ENCODE measurements around the gene AGAP1.

- no peak for TF ChIP-seq REST (IDR thresholded peaks at IDR 0.05; ENCODE audit: insufficient read depth in 1 of 2, low read depth in 2 of 2, low read length in 2 of 2)
- no peak for TF ChIP-seq TAF1 (IDR thresholded peaks at IDR 0.05; ENCODE audit: borderline replicate concordance, insufficient read depth, low read length)
- no peak for TF ChIP-seq POLR2AphosphoS5 (IDR thresholded peaks at IDR 0.05; ENCODE audit: low read depth, low read length)
- no peak for TF ChIP-seq SIN3A (IDR thresholded peaks at IDR 0.05; ENCODE audit: borderline replicate concordance, insufficient read depth, low read length)
Observed at GRCh38 chr2:235964787-235965390, 471.0 kb downstream of the AGAP1 start.
